KBM-7 (cell line): ENCODE measurements around the gene CASZ1.

Experiments
- DNase-seq: peaks from one replicate; pipeline ENCODE4 v3.0.0-alpha.2; 2015
- in situ Hi-C: fragments of 300-500 bp; cut with MboI; formaldehyde crosslinking; loops from 2 replicates; pipeline ENCODE4 v1.14.3; 2020; ENCODE audit warnings: low sequenced_read_pairs, low pct_unique_long_range_greater_than_20kb, mixed read lengths

The CASZ1 gene

DNA sequence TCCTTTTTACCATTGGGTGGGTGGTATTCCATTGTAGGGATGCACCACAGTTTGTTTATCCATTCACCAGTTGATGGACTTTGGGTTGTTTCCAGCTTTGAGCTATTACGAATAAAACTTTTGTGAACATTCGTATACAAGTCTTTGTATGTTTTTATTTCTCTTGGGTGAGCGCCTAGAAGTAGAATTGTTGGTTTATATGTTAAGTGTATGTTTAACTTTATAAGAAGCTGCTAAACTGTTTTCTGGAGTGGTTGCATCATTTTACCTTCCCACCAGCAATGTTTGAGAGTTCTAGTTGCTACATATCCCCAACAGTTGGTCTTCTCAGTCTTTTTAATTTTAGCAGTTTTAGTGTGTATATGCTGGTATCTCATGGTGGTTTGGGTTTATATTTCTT, 189.2 kb downstream of the CASZ1 start:
- DNase-seq = no peak
- in situ Hi-C loops = no loop called here

DNA sequence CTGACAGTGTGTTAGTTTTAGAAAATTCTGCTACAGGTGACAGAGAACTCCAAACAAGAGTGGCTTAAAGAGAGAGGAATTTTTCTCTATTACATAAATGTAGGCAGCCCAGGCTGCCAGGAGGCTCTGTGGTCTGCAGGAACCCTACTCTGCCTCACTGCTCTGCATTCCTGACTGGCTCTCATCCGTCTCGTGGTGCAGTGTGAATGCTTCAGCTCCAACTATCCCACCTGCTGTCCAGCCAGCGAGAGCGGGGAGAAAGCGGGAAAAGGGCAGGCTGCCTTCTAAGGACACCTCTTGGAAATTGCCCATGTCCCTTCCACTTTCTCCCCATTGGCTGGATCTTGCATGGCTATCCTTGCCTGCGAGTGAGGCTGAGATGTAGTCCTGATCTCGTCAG, 190.4 kb downstream of the CASZ1 start:
- in situ Hi-C loops = no loop called here
- no peak for DNase-seq

DNA sequence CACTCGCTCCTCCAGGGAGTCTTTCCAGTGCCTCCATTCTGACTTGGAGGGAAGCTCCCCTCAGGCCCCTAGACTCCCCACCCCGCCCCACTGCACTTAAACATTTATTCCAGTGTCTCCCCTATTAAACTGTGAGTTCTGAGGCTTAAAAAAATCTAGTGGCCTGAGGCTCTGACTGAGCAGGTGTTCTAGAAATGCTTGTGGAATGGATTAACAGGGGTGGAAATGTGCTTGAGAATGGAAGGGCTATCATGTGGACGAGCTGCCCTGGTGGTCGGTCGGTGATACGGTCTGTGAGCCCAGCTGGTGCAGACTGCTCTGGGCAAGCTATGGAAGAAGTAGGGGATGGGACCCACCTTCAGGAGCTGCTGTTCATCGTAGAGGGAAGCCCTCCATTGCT, 191.5 kb downstream of the CASZ1 start:
- no peak for DNase-seq
- in situ Hi-C loops = no loop called here

DNA sequence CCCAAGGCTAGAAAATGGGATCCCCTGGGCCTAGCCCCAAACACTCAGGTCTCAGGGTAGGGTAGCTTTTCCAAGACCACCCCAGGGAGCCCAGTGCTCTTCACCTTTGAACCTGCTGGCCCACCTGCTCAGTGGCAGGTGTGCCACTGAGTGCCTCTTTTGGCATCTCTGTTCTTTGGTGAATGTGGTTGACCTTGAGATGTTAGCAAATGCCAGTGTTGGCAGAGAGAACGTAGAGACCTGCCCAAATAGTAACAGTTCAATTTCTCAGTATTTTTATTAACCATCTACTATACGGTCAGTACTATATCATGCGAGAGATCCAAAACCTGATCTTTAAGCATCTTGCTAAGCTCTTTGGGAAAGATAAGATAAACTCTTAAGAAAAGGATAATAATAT, 193.5 kb downstream of the CASZ1 start:
- in situ Hi-C loops = no loop called here
- no peak for DNase-seq

DNA sequence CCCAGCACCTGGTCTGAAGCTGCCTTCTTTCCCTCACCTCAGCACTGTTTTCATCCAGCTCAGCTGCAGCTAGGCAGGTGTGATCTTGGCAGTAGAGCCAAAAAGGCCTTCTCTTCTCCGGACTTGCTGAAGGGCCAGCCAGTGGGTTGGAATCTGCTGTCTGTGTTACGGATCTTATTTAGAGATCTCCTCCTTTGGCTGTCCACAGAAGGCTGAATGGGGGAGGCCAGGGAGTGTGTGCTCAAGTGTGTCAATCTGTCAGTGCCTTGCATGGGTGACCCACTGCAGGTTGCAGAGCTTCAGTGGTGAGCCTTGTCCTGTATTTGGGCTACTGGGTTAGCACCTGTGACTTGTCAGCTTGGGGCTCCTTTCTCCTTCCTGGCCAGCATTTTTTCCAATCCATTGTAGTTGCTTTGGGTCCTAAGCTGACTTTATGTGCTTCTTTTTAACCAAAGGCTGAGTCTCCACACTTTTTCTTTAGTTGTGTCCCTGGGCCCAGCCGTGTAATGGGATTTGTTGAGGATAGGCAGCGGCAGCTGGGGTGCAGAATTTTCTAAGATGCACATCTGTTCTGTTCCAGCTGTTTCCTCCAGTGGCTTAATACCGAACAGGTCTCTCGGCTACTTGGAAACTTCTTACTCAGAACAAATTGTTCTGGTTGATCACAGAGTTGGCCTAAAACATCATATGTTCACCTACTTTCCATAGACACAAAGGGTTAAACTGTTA, 194.9 kb downstream of the CASZ1 start:
- no peak for DNase-seq
- in situ Hi-C loops = no loop called here

DNA sequence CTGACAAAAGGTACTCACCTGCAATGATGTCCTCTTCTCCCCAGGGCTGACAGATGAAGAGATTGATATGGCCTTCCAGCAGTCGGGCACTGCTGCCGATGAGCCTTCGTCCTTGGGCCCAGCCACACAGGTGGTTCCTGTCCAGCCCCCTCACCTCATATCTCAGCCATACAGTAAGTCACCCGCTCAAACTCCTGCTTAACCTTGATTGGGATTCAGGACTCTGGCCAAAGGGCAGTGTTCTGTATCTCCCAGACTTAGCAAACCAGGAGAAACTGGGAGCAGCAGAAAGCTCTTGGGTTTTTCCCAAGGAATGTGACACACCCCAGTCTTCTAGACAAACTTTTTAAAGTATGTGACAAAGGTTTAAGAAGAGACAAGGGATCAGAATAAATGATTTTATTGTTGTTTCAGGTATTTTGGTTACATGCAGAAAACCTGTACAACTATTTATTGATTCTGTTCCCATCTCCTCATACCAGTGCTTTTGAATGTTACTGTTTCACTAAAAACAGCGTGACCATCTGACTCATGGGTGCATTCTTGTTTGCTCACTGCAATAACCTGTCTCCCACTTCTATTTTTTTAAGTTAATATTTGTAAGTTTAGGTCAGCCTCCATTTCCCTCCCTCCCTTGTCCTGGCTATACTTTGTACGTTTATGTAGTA, 197.1 kb downstream of the CASZ1 start:
- DNase-seq = no peak
- in situ Hi-C loops = no loop called here

DNA sequence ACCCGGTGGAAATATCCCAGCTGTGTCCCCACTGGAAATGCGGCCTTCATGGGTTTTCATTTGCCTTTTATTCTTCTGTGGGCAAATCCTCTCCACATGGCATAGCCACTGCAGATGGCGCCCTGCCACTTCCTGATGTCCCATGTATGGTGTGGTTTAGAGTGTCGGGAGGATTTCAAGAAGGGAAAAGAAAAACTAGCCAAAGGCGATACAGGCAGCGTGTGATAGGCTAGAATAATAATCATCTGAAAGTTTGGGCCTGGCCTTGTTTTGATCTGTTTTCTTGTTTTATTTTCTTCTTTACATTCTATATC, 198.1 kb downstream of the CASZ1 start:
- in situ Hi-C loops = no loop called here
- no peak for DNase-seq

DNA sequence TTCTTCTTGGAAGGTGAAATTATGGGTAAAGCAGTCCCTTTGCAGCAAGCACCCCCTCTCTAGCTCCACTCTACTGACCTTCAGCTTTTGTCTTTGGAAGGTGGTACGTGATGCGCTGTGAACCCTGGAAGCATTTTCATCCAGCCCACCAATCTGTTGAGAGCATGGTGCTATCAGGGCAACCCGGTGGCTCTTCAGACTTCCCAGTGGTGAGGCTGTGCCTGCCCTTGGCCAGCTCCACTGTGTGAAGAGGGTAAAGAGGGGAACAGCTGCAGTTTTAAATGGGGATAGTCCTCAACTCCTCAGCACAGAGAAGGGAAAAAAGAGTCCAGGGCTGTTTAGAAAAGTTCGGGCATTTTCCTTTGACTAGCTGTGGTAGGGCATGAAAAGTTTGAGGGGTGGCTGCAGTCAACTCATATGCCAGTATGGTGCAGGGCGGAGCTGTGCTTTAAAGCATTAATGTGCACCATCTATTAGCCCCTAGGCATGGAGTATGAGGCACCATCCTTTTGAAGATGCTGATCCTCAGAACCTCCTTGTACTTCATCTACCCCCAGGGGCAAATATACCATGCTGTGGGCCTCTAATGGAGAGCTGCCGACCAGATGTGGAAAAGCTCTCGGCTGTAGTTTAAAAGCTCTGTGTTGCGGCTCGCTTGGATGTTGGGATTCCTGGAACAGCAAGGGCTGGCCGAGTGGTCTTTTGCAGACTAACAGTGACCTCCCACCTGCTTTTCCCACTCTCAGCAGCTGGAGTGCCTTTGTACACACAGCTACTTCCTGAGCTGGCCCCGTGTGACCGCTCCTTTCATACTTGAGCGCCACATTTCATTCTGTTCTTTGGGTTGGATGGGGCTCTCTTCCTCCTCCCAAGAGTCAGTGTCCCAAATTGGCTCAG, 198.7 kb downstream of the CASZ1 start:
- in situ Hi-C loops = no loop called here
- no peak for DNase-seq

DNA sequence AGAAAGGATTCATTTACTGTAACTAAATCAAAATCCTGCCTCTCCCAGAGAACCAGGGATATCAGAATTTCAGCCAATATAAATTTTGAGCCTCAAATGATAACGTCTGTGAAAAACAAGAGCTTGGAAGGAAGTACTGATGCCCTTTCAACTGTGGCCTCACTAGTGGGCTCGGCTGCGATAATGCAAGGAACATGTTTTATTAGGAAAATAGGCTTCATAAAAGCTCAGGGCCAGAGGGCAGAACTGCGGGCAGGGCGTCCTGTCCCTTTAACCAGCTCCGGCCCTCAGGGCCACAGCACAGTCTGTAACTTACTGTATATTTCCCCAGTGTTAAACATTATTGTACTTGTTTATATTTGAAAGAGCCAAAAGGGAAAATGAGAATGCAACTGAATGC, 199.7 kb downstream of the CASZ1 start:
- in situ Hi-C loops = no loop called here
- no peak for DNase-seq

DNA sequence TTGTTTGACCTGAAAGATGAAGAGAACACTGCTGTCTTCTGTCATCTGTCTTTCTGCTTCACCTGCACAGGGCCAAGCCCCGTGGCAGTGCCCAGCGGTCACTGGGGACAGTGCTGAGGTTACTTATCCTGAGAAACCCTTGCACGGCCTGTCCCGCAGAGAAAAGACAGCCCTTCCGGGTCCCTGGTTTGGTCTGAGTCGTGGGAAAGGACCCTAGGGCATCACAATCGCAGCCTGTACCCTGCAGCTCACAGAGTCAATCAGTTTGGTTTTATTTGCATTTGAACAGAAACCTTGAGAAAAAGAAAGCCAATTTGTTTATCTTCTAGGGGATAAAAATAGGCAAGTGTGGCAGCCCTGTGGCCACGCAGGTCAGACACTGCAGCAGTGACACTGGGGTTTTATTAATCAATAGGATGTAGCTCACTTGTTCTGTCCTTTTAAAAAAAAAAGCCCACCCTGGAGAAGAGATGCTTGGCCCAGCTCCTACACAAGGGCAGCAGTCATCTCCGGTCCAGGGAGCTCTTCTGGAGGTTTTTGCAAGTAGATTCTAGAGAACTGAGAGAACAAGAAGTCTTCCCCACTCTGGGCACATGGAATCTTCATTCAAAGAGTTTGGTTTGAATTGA, 201.7 kb downstream of the CASZ1 start:
- in situ Hi-C loops = no loop called here
- DNase-seq = no peak

DNA sequence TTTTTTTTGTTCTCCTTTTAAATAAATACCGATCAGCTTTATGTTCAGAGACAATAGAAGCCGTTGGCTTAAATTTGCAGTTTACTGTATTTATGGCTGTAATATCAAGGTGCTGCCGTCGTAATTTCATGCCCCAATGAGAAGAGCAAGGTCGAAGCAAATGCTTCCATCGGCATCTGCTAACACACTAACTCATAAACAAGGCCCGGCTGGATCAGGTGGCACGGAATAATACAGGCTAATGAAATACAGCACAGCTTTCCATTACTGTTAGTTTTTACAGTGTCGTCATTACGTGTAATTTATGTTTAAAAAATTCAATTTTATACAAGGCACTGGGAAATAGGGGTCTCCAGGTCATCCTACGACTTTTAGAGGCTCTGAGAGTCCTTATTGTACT, 202.7 kb downstream of the CASZ1 start:
- DNase-seq = no peak
- in situ Hi-C loops = no loop called here

DNA sequence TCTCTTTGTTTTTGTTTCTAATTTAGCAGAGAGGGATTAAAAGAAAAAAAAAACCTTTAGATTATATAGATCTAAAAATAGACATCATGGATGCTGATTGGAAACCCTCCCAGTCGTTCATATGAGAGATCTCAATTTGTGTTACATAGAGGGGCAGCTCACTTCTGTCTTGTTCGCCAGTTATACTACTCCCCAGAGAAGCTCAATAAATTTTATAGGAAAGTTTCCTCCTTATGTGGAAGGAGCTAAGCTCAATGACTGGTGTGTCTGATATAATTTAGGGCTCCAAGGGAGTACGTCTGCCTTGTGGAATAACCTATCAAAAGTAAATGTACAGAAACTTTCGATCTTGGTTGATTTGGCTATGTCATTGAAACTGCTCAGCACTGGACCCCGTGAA, 204.1 kb downstream of the CASZ1 start:
- in situ Hi-C loops = no loop called here
- DNase-seq = no peak

DNA sequence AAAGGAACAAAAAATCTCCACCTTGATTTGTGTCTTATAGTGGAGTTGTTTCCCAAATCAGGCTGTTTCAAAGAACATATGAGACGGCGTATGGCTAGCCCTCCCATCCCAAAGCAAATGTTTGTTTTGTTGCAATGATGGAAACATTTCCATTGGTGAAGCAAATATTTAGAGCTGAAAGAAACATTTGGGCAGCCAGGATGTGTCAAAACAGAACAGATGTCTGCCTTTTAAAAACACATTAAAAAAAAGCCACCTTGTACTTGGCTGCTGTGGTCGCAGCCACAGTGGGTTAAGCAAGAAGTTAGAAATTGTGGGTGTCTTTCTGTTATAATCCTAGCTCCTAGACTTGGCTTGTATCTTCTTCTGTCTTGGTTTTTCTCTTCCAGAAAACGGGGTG, 205.4 kb downstream of the CASZ1 start:
- no peak for DNase-seq
- in situ Hi-C loops = no loop called here

DNA sequence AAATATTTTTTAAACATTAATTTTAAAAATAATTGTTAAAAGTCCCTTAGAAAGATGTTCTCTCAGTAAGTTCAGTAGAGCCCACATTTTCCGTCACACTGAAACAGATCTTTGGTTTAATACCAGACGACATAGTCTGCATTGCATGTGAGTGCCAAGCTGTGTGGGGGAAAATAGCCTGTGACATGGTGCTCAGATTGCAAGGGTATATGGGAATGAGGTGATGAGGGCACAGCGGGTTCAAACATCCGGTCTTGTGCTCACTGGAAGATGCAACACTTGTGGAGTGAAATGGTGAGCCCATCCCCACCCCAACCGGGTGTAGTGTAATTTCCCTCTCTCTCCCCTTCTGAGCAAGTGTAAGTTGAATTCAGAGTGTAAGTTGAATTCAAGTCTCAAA, 207.4 kb downstream of the CASZ1 start:
- in situ Hi-C loops = no loop called here
- DNase-seq = no peak

DNA sequence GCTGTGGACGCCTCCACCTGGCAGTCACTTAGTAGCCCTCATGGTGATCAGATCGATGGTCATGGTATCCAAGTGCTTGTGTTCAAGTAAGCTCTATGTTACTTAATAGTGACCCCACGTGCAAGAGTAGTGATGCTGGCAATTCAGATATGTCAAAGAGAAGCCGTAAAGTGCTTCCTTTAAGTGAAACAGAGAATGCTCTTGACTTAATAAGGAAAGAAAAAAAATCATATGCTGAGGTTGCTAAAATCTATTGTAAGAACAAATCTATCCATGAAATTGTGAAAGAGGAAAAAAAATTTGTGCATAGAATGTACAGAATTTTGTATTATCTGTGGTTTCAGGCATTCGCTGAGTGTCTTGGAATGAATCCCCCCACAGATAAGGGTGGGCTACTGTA, 207.8 kb downstream of the CASZ1 start:
- DNase-seq = no peak

More for the DNA sequence above, 207.8 kb downstream of the CASZ1 start:
- in situ Hi-C loops = no loop called here
